ENCODE results near the gene FAM181A. TPM values are rescaled to one million over a fixed set of nuclear protein-coding genes. Genes with fewer than 3 reads are reported as not detected.

FAM181A gene
- total RNA-seq (2014; rRNA removed; shearing (Covaris generic)): not detected in 2 replicates
- not detected in 2 replicates for polyA plus RNA-seq (2016; fragmentation: Nextera tagmentation; extraction: Ambion mirVana)

- H3K27ac ChIP-seq: no peak within 1 kb of the TSS
- H3K36me3 ChIP-seq (ENCODE audit: low read depth): no peaks in the 10 kb centered on the region
- H3K9me2 ChIP-seq (ENCODE audit: insufficient read depth): no peaks in the 10 kb centered on the region
- TF ChIP-seq EZH2 (IDR thresholded peaks at IDR 0.05; ENCODE audit: insufficient read depth, poor library complexity, severe bottlenecking) (no peak), EZH2phosphoT487 (IDR thresholded peaks at IDR 0.05; ENCODE audit: insufficient read depth, low read depth) (no peak)
- DNase-seq: no peak
- H3K4me2 ChIP-seq (ENCODE audit: unreplicated experiment): no peak within 1 kb of the TSS
- no peaks in the 10 kb centered on the region for H3K27me3 ChIP-seq (replicated peaks; ENCODE audit: insufficient read depth)
- H3F3A ChIP-seq (ENCODE audit: insufficient read depth): no peaks in the 10 kb centered on the region
- H3K4me1 ChIP-seq (ENCODE audit: insufficient read depth): no peaks in the 10 kb centered on the region
- H3K79me2 ChIP-seq (ENCODE audit: insufficient read depth): no peaks in the 10 kb centered on the region
- H4K20me1 ChIP-seq (ENCODE audit: insufficient read depth): no peaks in the 10 kb centered on the region
- H3K4me3 ChIP-seq: no peak within 1 kb of the TSS
- 68 to 84% methylated on average over 26 to 38 of the region's 38 CpGs for WGBS, 2 experiments (ENCODE audit: low coverage in 1 of 2, low lambda C conversion rate in 2 of 2, missing lambda C conversion rate in 2 of 2)
- no peak within 1 kb of the TSS for H2AFZ ChIP-seq
- in situ Hi-C loops (cut with MboI): no loop called here
- no peak within 1 kb of the TSS for H3K9ac ChIP-seq
- H3K9me3 ChIP-seq (ENCODE audit: low read depth): no peaks in the 10 kb centered on the region
These were observed at the start of gene FAM181A for GRCh38 chr14:93926873-93927799. Gene FAM181A, plus strand, starts transcription at chr14:93927344. Its CDS starts 942 bp downstream, at chr14:93928286.

- TF ChIP-seq EZH2 (IDR thresholded peaks at IDR 0.05; ENCODE audit: insufficient read depth, poor library complexity, severe bottlenecking) (no peak), EZH2phosphoT487 (IDR thresholded peaks at IDR 0.05; ENCODE audit: insufficient read depth, low read depth) (no peak)
- no peaks in the 10 kb centered on the region for H3K27me3 ChIP-seq (replicated peaks; ENCODE audit: insufficient read depth)
These were observed 48.9 kb upstream of the FAM181A start for GRCh38 chr14:93878212-93878611.

GRCh38 chr14:93878871-93879270 is 48.3 kb upstream of the FAM181A start:
- WGBS, 2 experiments (ENCODE audit: low coverage in 1 of 2, low lambda C conversion rate in 2 of 2, missing lambda C conversion rate in 2 of 2): 64 to 70% methylated on average over 5 of the region's 5 CpGs
- no peaks in the 10 kb centered on the region for H3K9me2 ChIP-seq (ENCODE audit: insufficient read depth)

More at GRCh38 chr14:93878212-93878611, 48.9 kb upstream of the FAM181A start:
- 37 to 42% methylated on average over 8 of the region's 8 CpGs for WGBS, 2 experiments (ENCODE audit: low coverage in 1 of 2, low lambda C conversion rate in 2 of 2, missing lambda C conversion rate in 2 of 2)
- in situ Hi-C loops (cut with MboI): no loop called here
- no peaks in the 10 kb centered on the region for H3K79me2 ChIP-seq (ENCODE audit: insufficient read depth)
- no peaks in the 10 kb centered on the region for H3K9me2 ChIP-seq (ENCODE audit: insufficient read depth)
- no peak overlapping the region for H3K4me2 ChIP-seq (ENCODE audit: unreplicated experiment)
- H3K9ac ChIP-seq: no peak overlapping the region
- H3K4me1 ChIP-seq (ENCODE audit: insufficient read depth): 0 out of 2 replicates have a peak, but pooled peaks cover 3% of the 10 kb centered on the region
- H3K4me3 ChIP-seq: no peak overlapping the region
- H3K9me3 ChIP-seq (ENCODE audit: low read depth): no peaks in the 10 kb centered on the region
- H4K20me1 ChIP-seq (ENCODE audit: insufficient read depth): no peaks in the 10 kb centered on the region
- no peaks in the 10 kb centered on the region for H3K36me3 ChIP-seq (ENCODE audit: low read depth)
- H3F3A ChIP-seq (ENCODE audit: insufficient read depth): no peaks in the 10 kb centered on the region
- no peak overlapping the region for H3K27ac ChIP-seq
- no peak for DNase-seq
- no peak overlapping the region for H2AFZ ChIP-seq

GRCh38 chr14:93879362-93879983 is 47.7 kb upstream of the FAM181A start:
- peak overlapping the region; percentile 25; the same call in 1 of the 2 replicates for H3K4me3 ChIP-seq
- no peaks in the 10 kb centered on the region for H3K36me3 ChIP-seq (ENCODE audit: low read depth)
- 0 out of 2 replicates have a peak, but pooled peaks cover 3% of the 10 kb centered on the region for H3K4me1 ChIP-seq (ENCODE audit: insufficient read depth)
- no peaks in the 10 kb centered on the region for H3F3A ChIP-seq (ENCODE audit: insufficient read depth)
- no peaks in the 10 kb centered on the region for H3K9me3 ChIP-seq (ENCODE audit: low read depth)
- in situ Hi-C loops (cut with MboI): no loop called here
- no peak overlapping the region for H2AFZ ChIP-seq
- WGBS, 2 experiments (ENCODE audit: low coverage in 1 of 2, low lambda C conversion rate in 2 of 2, missing lambda C conversion rate in 2 of 2): 33 to 41% methylated on average over 7 of the region's 7 CpGs
- H3K9me2 ChIP-seq (ENCODE audit: insufficient read depth): no peaks in the 10 kb centered on the region
- H3K79me2 ChIP-seq (ENCODE audit: insufficient read depth): no peaks in the 10 kb centered on the region
- no peaks in the 10 kb centered on the region for H3K27me3 ChIP-seq (replicated peaks; ENCODE audit: insufficient read depth)
- TF ChIP-seq EZH2 (IDR thresholded peaks at IDR 0.05; ENCODE audit: insufficient read depth, poor library complexity, severe bottlenecking) (no peak), EZH2phosphoT487 (IDR thresholded peaks at IDR 0.05; ENCODE audit: insufficient read depth, low read depth) (no peak)
- H3K27ac ChIP-seq: no peak overlapping the region
- H3K9ac ChIP-seq: no peak overlapping the region
- peak overlapping the region; percentile 49 for H3K4me2 ChIP-seq (ENCODE audit: unreplicated experiment)
- no peak for DNase-seq
- no peaks in the 10 kb centered on the region for H4K20me1 ChIP-seq (ENCODE audit: insufficient read depth)

More at GRCh38 chr14:93878871-93879270, 48.3 kb upstream of the FAM181A start:
- Histone ChIP-seq H3K9ac (no peak overlapping the region), H4K20me1 (ENCODE audit: insufficient read depth) (no peaks in the 10 kb centered on the region), H3K4me3 (no peak overlapping the region), H3K79me2 (ENCODE audit: insufficient read depth) (no peaks in the 10 kb centered on the region), H2AFZ (no peak overlapping the region), H3K4me2 (ENCODE audit: unreplicated experiment) (no peak overlapping the region), H3K27ac (no peak overlapping the region), H3F3A (ENCODE audit: insufficient read depth) (no peaks in the 10 kb centered on the region), H3K36me3 (ENCODE audit: low read depth) (no peaks in the 10 kb centered on the region), H3K9me3 (ENCODE audit: low read depth) (no peaks in the 10 kb centered on the region), H3K4me1 (ENCODE audit: insufficient read depth) (0 out of 2 replicates have a peak, but pooled peaks cover 3% of the 10 kb centered on the region), H3K27me3 (replicated peaks; ENCODE audit: insufficient read depth) (no peaks in the 10 kb centered on the region)
- no peak for TF ChIP-seq EZH2 (IDR thresholded peaks at IDR 0.05; ENCODE audit: insufficient read depth, poor library complexity, severe bottlenecking)
- no peak for DNase-seq
- in situ Hi-C loops (cut with MboI): no loop called here
